Measurements from ENCODE around the gene TPM1. TPM values are rescaled to one million over a fixed set of nuclear protein-coding genes. Genes with fewer than 3 reads are reported as not detected.

The TPM1 gene
- total RNA-seq, 1 experiment from 2014 or later: 828 TPM

GRCh38 chr15:63067976-63068743, 25.6 kb downstream of the TPM1 start:
- DNase-seq (ENCODE audit: low spot score): no peak
- in situ Hi-C loops (cut with HindIII; ENCODE audit: low sequenced_read_pairs): no loop called here

DNA sequence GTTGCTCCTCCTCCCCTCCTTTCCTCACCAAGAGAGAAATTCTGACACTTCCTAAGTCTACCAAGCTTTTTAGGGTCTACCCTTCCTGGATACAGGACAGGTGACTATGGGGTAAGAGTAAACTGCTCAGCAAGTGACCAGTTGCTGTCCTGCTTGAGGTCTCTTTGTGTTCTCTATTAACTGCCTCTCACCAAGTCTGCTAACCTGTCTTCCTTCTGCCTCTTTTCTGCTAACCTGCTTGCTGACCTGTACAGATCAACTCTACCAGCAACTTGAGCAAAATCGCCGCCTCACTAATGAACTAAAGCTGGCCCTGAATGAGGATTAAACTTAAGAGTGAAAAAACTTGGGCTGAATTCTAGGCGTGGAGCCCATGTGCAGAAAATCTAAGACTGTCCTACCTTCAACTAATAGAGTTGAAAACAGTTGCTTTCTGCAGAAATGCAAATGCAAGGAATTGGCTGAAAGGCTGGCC, 27.1 kb downstream of the TPM1 start:
- in situ Hi-C loops (cut with HindIII; ENCODE audit: low sequenced_read_pairs): no loop called here
- DNase-seq (ENCODE audit: low spot score): no peak

GRCh38 chr15:63070681-63071129, 28.2 kb downstream of the TPM1 start:
- in situ Hi-C loops (cut with HindIII; ENCODE audit: low sequenced_read_pairs): no loop called here
- DNase-seq (ENCODE audit: low spot score): no peak

GRCh38 chr15:63071288-63071909, 28.9 kb downstream of the TPM1 start:
- in situ Hi-C loops (cut with HindIII; ENCODE audit: low sequenced_read_pairs): no loop called here
- DNase-seq (ENCODE audit: low spot score): no peak

GRCh38 chr15:63072023-63072650, 29.6 kb downstream of the TPM1 start:
- in situ Hi-C loops (cut with HindIII; ENCODE audit: low sequenced_read_pairs): no loop called here
- no peak for DNase-seq (ENCODE audit: low spot score)

DNA sequence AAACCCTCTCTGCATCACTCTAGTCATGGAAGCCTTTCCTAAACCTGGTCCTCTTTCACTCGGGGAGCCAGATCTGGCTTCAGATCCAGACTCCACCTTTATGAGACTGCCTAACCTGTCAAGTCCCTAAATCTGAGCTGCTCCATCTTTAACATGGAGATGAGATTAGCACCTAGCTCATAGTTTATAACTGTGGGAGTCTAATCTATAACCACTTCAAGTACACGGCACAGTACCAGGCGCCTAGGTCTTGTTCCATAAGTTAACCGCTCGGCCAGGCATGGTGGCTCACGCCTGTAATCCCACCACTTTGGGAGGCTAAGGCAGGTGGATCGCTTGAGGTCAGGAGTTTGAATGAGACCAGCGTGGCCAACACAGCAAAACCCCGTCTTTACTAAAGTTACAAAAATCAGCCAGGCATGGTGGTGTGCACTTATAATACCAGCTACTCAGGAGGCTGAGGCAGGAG, 30.3 kb downstream of the TPM1 start:
- in situ Hi-C loops (cut with HindIII; ENCODE audit: low sequenced_read_pairs): no loop called here

GRCh38 chr15:63073497-63074172, 31.1 kb downstream of the TPM1 start:
- in situ Hi-C loops (cut with HindIII; ENCODE audit: low sequenced_read_pairs): no loop called here
- no peak for DNase-seq (ENCODE audit: low spot score)

More for the DNA sequence above, 30.3 kb downstream of the TPM1 start:
- no peak for DNase-seq (ENCODE audit: low spot score)

DNA sequence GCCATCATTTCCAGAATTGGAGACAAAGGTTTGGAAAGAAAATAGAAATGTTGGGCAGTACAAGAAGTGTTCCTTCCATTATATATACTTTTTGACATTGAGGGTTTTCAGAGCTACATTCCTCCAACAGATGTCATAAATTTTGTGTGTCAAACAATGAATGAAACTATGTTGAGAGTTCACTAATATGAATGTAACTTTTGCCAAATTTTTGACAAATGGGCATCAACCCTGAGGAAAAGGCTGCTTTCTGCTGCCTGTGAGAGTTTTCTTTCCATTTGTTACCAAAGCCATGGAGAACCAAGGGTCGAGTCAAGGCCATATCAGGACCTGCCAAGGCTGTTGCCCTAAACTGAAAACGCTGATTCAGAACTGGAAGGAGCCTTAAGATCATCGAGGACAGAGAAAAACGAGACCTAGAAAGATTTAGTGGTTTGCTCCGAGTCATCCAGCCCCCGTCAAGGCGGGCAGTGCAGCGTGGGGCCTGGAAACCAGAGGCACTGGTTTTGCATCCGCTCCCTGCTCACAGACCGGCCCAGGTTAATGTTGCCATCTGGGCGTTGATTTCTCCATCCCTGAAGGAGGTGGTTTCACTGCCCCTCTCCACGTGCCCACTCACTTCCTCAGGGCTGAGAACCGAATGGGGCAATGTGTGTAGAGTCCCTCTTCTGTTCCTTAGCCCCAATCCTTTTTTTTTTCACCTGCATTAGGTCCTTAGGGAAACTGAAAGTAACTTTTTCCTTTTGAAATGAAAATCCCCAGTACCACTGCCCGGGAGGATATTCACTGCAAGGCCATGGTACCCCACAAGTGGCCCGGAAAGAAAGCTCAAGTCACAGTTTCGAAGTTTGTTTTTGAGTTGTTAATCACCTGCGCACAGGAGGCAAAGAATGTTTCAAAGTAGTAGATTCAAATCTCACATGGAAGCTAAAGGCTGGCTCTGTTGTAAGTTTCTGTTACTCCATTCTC, 32.8 kb downstream of the TPM1 start:
- in situ Hi-C loops (cut with HindIII; ENCODE audit: low sequenced_read_pairs): no loop called here
- no peak for DNase-seq (ENCODE audit: low spot score)

DNA sequence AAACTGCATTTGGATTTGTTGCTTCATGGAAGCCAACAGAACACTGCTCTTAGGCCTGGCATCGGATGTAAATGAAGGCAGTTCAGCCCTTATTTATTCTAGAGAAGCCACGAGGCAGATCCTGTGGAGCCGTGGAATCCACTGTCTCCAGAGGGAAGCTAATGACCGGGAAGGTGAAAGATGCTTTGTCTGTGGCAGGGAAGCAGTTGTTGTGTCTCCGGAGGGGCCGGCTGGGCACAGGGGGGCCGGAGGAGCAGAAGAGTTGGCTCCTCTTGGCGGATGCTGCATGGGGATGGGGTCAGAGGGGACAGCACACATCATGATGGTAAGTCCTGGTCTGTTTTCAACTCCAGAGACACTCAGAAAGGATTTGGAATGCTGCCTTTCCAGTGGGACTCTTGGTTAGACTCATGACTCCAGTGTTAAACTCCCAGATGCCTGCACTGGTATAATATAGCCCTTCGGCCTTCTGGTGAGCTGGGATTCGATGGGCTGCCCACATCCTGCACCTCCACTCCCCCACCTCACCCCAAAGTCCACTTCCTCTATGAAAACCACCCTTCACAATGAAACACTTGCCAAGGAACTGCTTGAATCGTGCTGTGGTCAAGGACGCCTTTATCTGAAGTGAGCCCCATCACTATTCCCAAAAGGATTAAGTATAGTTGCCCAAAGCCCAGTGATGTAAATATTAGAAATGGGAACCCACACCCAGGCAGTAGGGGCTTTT, 33.6 kb downstream of the TPM1 start:
- DNase-seq (ENCODE audit: low spot score): no peak
- in situ Hi-C loops (cut with HindIII; ENCODE audit: low sequenced_read_pairs): no loop called here

DNA sequence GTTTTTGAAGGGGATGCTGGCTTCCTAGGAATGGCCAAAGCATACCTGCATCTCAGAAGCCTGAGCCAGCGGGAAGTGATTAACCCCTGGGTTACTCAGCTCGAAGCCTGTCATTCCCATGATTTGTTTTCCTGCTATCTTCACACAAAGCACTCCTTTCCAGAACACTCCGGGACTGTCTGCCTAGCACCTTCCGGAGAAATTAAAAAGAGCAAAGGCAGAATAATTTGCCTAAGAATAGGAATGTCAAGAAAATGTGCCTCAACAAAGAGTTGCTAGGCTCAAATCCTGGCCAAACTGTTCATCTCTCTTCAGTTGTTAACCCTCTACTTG, 34.1 kb downstream of the TPM1 start:
- DNase-seq (ENCODE audit: low spot score): no peak
- in situ Hi-C loops (cut with HindIII; ENCODE audit: low sequenced_read_pairs): no loop called here

GRCh38 chr15:63077952-63078351, 35.4 kb downstream of the TPM1 start:
- in situ Hi-C loops (cut with HindIII; ENCODE audit: low sequenced_read_pairs): no loop called here
- DNase-seq (ENCODE audit: low spot score): no peak

- DNase-seq (ENCODE audit: low spot score): no peak
- in situ Hi-C loops (cut with HindIII; ENCODE audit: low sequenced_read_pairs): no loop called here
Measured at GRCh38 chr15:63079947-63080626, 37.5 kb downstream of the TPM1 start.

DNA sequence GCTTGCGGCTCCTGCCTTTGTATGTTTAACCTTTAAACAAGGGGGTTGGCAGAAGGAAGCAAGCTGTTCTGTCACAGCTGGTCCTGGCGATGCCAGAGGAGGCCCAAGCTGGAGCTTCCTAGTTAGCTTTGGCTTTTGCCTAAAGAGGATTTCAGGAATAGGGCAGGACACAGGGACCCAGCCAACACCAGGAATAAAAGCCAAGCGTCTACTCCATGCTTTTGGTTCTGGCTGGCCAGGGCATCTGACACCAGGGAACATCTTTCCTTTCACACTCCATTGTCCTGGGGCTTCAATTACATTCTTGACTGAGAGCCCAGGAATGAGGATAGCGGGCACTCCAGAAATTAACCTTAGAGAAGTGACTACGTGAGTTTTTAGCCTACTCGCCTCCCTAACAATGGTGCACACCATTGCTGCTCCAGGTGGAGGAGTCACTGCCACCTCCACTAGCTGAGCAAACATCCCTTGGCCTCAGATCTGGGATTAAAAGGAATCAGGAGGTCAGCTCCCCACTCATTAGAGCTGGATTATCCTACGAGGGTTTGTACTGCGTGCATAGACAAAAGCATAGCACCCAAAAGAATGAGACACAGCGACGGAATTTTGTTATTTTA, 38.2 kb downstream of the TPM1 start:
- no peak for DNase-seq (ENCODE audit: low spot score)
- in situ Hi-C loops (cut with HindIII; ENCODE audit: low sequenced_read_pairs): no loop called here

GRCh38 chr15:63082366-63082765, 39.8 kb downstream of the TPM1 start:
- in situ Hi-C loops (cut with HindIII; ENCODE audit: low sequenced_read_pairs): no loop called here
- no peak for DNase-seq (ENCODE audit: low spot score)

DNA sequence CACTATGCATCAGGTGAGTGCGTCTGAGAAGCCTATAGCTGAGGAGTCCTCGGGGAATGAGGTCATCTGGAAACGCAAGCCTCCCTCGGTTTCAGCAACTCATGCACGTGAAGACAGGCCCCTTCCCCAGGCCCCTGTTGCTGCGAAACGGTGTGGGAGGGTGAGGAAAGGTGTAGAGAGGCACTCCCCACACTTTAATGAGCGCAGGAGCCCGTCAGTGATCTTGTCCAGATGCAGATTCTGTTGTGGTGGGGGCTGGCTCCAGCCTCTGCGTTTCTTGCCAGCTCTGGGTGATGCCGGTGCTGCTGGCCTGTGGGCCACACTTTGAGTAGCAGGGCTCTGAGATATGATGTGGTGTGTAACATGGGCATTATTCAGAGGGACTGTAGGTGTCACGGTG, 40.5 kb downstream of the TPM1 start:
- in situ Hi-C loops (cut with HindIII; ENCODE audit: low sequenced_read_pairs): no loop called here
- no peak for DNase-seq (ENCODE audit: low spot score)

DNA sequence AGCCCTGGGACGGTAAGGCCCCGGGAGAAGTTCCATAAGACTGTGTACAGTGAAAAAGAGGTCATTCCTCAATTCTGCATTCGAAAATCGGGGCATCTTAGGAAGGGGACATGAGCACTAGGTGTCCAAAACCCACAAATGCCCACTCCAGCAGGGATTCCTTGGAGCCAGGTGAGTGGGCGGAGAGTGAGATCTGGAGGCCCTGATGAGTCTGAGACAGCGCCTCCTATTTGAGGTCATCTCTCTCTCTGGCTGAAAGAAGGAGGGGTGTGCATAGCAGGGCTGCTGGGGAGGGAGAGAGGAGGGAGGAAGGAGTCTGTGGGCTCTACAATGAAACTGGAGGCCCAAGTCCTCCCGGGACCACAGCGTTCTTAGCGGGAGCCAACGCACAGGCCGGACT, 41.0 kb downstream of the TPM1 start:
- in situ Hi-C loops (cut with HindIII; ENCODE audit: low sequenced_read_pairs): no loop called here
- DNase-seq (ENCODE audit: low spot score): no peak

DNA sequence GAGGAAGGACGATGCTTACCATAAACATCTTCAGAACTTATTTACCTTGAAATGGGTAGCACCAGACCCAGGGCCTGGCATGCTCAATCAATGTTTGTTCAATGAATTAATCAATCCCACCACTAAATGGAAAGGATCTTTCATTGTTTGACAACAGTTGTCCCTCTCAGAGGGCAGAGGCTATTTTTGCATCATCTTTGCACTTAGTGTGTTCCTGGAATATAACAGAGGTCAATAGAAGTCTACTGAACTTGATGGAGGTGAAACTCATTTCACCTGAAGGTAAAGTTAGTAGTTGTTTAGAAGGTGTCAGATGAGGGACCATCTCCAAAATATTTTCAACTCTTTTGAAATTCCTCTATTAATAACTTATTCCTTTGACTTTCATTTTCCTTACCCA, 42.3 kb downstream of the TPM1 start:
- DNase-seq (ENCODE audit: low spot score): no peak
- in situ Hi-C loops (cut with HindIII; ENCODE audit: low sequenced_read_pairs): no loop called here
